Neural progenitor cell (in vitro differentiated cells): ENCODE results near the gene SPDL1. TPM values are rescaled to one million over a fixed set of nuclear protein-coding genes. Genes with fewer than 3 reads are reported as not detected.

Experiments used
- DNase-seq: peaks from one replicate; pipeline ENCODE4 v3.0.0-alpha.2; 2016; ENCODE audit warnings: low spot score
- H2AFZ ChIP-seq: fragments of 200-600 bp; sonication (generic); replicated peaks from 2 replicates; pipeline ENCODE4 v1.6.1; 2016; ENCODE audit warnings: antibody characterized with exemption
- H3F3A ChIP-seq: fragments of 200-600 bp; sonication (generic); 2 replicates; pipeline ENCODE4 v1.6.1; 2016; ENCODE audit warnings: antibody characterized with exemption, low read depth
- H3K27ac ChIP-seq: fragments of 200-600 bp; sonication (generic); 2 replicates; pipeline ENCODE4 v1.5.1; 2016; ENCODE audit warnings: mild to moderate bottlenecking
- H3K27me3 ChIP-seq: fragments of 200-600 bp; sonication (generic); 2 replicates; pipeline ENCODE4 v1.6.1; 2016; ENCODE audit warnings: mild to moderate bottlenecking, moderate library complexity
- H3K36me3 ChIP-seq: fragments of 200-600 bp; sonication (generic); 2 replicates; pipeline ENCODE4 v1.5.1; 2016
- H3K4me1 ChIP-seq: fragments of 200-600 bp; sonication (generic); 2 replicates; pipeline ENCODE4 v1.6.1; 2016; ENCODE audit warnings: mixed run types
- H3K4me2 ChIP-seq: fragments of 200-600 bp; sonication (generic); 2 replicates; pipeline ENCODE4 v1.6.1; 2016
- H3K4me3 ChIP-seq: fragments of 200-600 bp; sonication (generic); 2 replicates; pipeline ENCODE4 v1.5.1; 2016
- H3K79me2 ChIP-seq: fragments of 200-600 bp; sonication (generic); 2 replicates; pipeline ENCODE4 v1.6.1; 2016; ENCODE audit warnings: low read depth
- H3K9ac ChIP-seq: fragments of 200-600 bp; sonication (generic); 2 replicates; pipeline ENCODE4 v1.6.1; 2016
- H3K9me3 ChIP-seq: fragments of 200-600 bp; sonication (generic); 2 replicates; pipeline ENCODE4 v1.5.1; 2016; ENCODE audit warnings: low read depth
- H4K20me1 ChIP-seq: fragments of 200-600 bp; sonication (generic); 2 replicates; pipeline ENCODE4 v1.6.1; 2016; ENCODE audit warnings: low read depth
- H3K27ac Mint-ChIP-seq: 3 replicates; pipeline ENCODE4 v1.8.0; 2021; ENCODE audit warnings: mixed read lengths
- H3K27me3 Mint-ChIP-seq: 2 replicates; pipeline ENCODE4 v1.8.0; 2022; ENCODE audit warnings: low read depth, mild to moderate bottlenecking, inconsistent platforms, moderate library complexity, mixed read lengths; ENCODE audit not compliant: insufficient read depth
- H3K36me3 Mint-ChIP-seq: 3 replicates; pipeline ENCODE4 v1.8.0; 2021; ENCODE audit warnings: mixed read lengths
- H3K4me1 Mint-ChIP-seq: 3 replicates; pipeline ENCODE4 v1.8.0; 2021; ENCODE audit warnings: mixed read lengths
- H3K4me3 Mint-ChIP-seq: 3 replicates; pipeline ENCODE4 v1.8.0; 2021; ENCODE audit warnings: mild to moderate bottlenecking, moderate library complexity, mixed read lengths
- H3K9me3 Mint-ChIP-seq: 3 replicates; pipeline ENCODE4 v1.8.0; 2020; ENCODE audit warnings: mixed read lengths
- CTCF ChIP-seq: fragments of 200-600 bp; sonication (generic); IDR thresholded peaks from 2 replicates; pipeline ENCODE4 v1.5.1; 2017; ENCODE audit warnings: antibody characterized with exemption, mild to moderate bottlenecking
- EZH2 ChIP-seq: fragments of 200-600 bp; sonication (generic); IDR thresholded peaks from 2 replicates; pipeline ENCODE4 v1.6.1; 2017; ENCODE audit warnings: antibody characterized with exemption, mild to moderate bottlenecking, moderate library complexity
- EZH2phosphoT487 ChIP-seq: fragments of 200-600 bp; sonication (generic); IDR thresholded peaks from 2 replicates; pipeline ENCODE4 v1.6.1; 2017; ENCODE audit warnings: antibody characterized with exemption
- total RNA-seq: library from RNA; depleted of rRNA; stranded (reverse); fragments of >200 nt; gene quantifications from 2 replicates; pipeline ENCODE4 v1.2.3, GENCODE V29; 2015; ENCODE audit warnings: low replicate concordance

SPDL1 gene
- total RNA-seq, 1 donor from 2014 or later, result 91.4 TPM

GRCh38 chr5:169551146-169551545, 32.4 kb upstream of the SPDL1 start:
- no peaks in the 10 kb centered on the region for H3K36me3 ChIP-seq
- H3K4me1 ChIP-seq, result no peaks in the 10 kb centered on the region
- TF ChIP-seq CTCF (no peak), EZH2phosphoT487 (no peak), EZH2 (no peak)
- no peak overlapping the region for H3K4me2 ChIP-seq
- no peak overlapping the region for H3K9ac ChIP-seq
- Mint-ChIP-seq H3K4me1 (peaks cover 4% of the 10 kb centered on the region), H3K27me3 (peaks cover 5% of the 10 kb centered on the region), H3K27ac (no peak overlapping the region), H3K4me3 (no peak overlapping the region), H3K36me3 (no peaks in the 10 kb centered on the region), H3K9me3 (peaks cover 5% of the 10 kb centered on the region)
- no peak overlapping the region for H3K27ac ChIP-seq
- H2AFZ ChIP-seq, result no peak overlapping the region
- H3K27me3 ChIP-seq, result peaks cover 20% of the 10 kb centered on the region
- H3K9me3 ChIP-seq, result no peaks in the 10 kb centered on the region
- no peaks in the 10 kb centered on the region for H3F3A ChIP-seq
- DNase-seq, result no peak
- no peak overlapping the region for H3K4me3 ChIP-seq
- H3K79me2 ChIP-seq, result no peaks in the 10 kb centered on the region
- H4K20me1 ChIP-seq, result no peaks in the 10 kb centered on the region

- Histone ChIP-seq H3K79me2 (no peaks in the 10 kb centered on the region), H3K4me3 (no peak overlapping the region), H3K9me3 (no peaks in the 10 kb centered on the region), H3K27ac (no peak overlapping the region), H3K27me3 (peaks cover 20% of the 10 kb centered on the region), H3K36me3 (no peaks in the 10 kb centered on the region), H4K20me1 (no peaks in the 10 kb centered on the region), H3K4me2 (no peak overlapping the region), H3K4me1 (no peaks in the 10 kb centered on the region), H2AFZ (no peak overlapping the region), H3K9ac (no peak overlapping the region), H3F3A (no peaks in the 10 kb centered on the region)
- no peak for DNase-seq
- Mint-ChIP-seq H3K4me1 (peaks cover 4% of the 10 kb centered on the region), H3K36me3 (no peaks in the 10 kb centered on the region), H3K27me3 (peaks cover 5% of the 10 kb centered on the region), H3K27ac (no peak overlapping the region), H3K4me3 (no peak overlapping the region), H3K9me3 (peaks cover 5% of the 10 kb centered on the region)
- TF ChIP-seq CTCF (no peak), EZH2phosphoT487 (no peak), EZH2 (no peak)
These were observed 31.9 kb upstream of the SPDL1 start for GRCh38 chr5:169551696-169552095.

DNA sequence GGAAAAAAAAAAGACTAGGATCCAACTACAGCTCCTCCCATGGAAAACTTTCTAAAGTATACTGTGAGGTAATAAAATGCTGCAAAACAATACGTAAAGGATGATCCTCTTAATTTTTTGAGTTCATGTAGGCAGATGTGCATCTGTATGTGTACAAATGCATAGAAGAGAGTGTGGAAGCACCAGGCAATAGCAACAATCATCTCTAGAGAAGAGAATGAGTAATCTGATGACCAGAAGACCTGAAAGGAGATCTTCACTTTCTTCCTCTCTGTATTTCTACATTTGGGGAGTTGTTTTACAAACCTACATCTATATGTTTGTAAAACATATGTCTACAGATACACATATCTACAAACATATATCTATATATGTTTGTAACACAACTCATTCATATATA, 29.3 kb upstream of the SPDL1 start:
- DNase-seq, result no peak
- Mint-ChIP-seq H3K4me1 (no peaks in the 10 kb centered on the region), H3K9me3 (peaks cover 17% of the 10 kb centered on the region), H3K36me3 (no peaks in the 10 kb centered on the region), H3K4me3 (no peak overlapping the region), H3K27ac (no peak overlapping the region), H3K27me3 (peaks cover 5% of the 10 kb centered on the region)
- Histone ChIP-seq H3K79me2 (no peaks in the 10 kb centered on the region), H3K27me3 (peaks cover 17% of the 10 kb centered on the region), H3K36me3 (no peaks in the 10 kb centered on the region), H3K9me3 (peaks cover 8% of the 10 kb centered on the region), H3F3A (no peaks in the 10 kb centered on the region), H3K27ac (no peak overlapping the region), H4K20me1 (no peaks in the 10 kb centered on the region), H3K4me3 (no peak overlapping the region), H2AFZ (no peak overlapping the region), H3K4me1 (no peaks in the 10 kb centered on the region), H3K4me2 (no peak overlapping the region), H3K9ac (no peak overlapping the region)
- TF ChIP-seq EZH2phosphoT487 (no peak), CTCF (no peak), EZH2 (no peak)
